Endothelial cell (in vitro differentiated cells): ENCODE measurements around the gene CCDC138. TPM values are rescaled to one million over a fixed set of nuclear protein-coding genes. Genes with fewer than 3 reads are reported as not detected.

Source experiments
- DNase-seq: peaks from one replicate; pipeline ENCODE4 v3.0.0; 2021; ENCODE audit warnings: low spot score
- H3K27ac Mint-ChIP-seq: one replicate; pipeline ENCODE4 v1.8.0; 2021; ENCODE audit warnings: mixed read lengths, inconsistent platforms; ENCODE audit not compliant: unreplicated experiment
- H3K27me3 Mint-ChIP-seq: one replicate; pipeline ENCODE4 v1.8.0; 2021; ENCODE audit warnings: mild to moderate bottlenecking, moderate library complexity, mixed read lengths, inconsistent platforms; ENCODE audit not compliant: unreplicated experiment
- H3K36me3 Mint-ChIP-seq: one replicate; pipeline ENCODE4 v1.8.0; 2021; ENCODE audit warnings: mild to moderate bottlenecking, low read depth, mixed read lengths, inconsistent platforms; ENCODE audit not compliant: unreplicated experiment
- H3K4me1 Mint-ChIP-seq: one replicate; pipeline ENCODE4 v1.8.0; 2021; ENCODE audit warnings: mild to moderate bottlenecking, mixed read lengths, inconsistent platforms; ENCODE audit not compliant: unreplicated experiment
- H3K4me3 Mint-ChIP-seq: one replicate; pipeline ENCODE4 v1.8.0; 2021; ENCODE audit warnings: mild to moderate bottlenecking, mixed read lengths, inconsistent platforms; ENCODE audit not compliant: unreplicated experiment
- H3K9me3 Mint-ChIP-seq: one replicate; pipeline ENCODE4 v1.8.0; 2021; ENCODE audit warnings: mixed read lengths, inconsistent platforms; ENCODE audit not compliant: unreplicated experiment
- CTCF ChIP-seq: fragments of 200-600 bp; sonication (generic); IDR thresholded peaks from one replicate; pipeline ENCODE4 v1.5.0; 2021; ENCODE audit warnings: antibody characterized with exemption; ENCODE audit not compliant: unreplicated experiment
- total RNA-seq: library from RNA; stranded (reverse); fragmentation: NEBNext Ultra II Directional; extraction: Animal tissue kit (Norgen Biotek cat#: 25700); gene quantifications from one replicate; pipeline ENCODE4 v1.2.1, GENCODE V29; 2021; ENCODE audit not compliant: unreplicated experiment

The CCDC138 gene
- total RNA-seq, 1 donor from 2014 or later: 7.6 TPM

DNA sequence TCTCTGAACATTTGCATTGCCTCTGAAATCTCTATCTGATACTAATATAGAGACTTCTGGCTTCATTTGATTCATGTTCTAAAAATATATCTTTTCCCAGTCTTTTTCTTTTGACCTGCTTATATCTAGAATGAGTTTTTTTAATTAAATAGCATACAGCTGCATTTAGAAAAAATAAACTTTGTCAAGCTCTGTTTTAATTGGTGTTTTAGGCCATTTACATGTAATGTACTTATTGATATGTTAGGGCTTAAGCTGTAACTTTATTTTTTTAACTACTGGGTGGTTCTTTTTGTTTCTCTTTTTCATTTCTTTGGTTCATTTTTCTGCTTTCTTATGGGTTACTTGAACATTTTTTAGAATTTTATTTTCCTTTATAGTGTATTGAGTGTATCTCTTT is 54.9 kb downstream of the CCDC138 start:
- H3K36me3 Mint-ChIP-seq: peaks cover 14% of the 10 kb centered on the region
- H3K27ac Mint-ChIP-seq: no peak overlapping the region
- TF ChIP-seq CTCF: no peak
- peaks cover 4% of the 10 kb centered on the region for H3K9me3 Mint-ChIP-seq
- no peaks in the 10 kb centered on the region for H3K27me3 Mint-ChIP-seq
- no peak for DNase-seq
- H3K4me3 Mint-ChIP-seq: no peak overlapping the region
- H3K4me1 Mint-ChIP-seq: no peaks in the 10 kb centered on the region

GRCh38 chr2:108845923-108846322 is 59.4 kb downstream of the CCDC138 start:
- no peak for DNase-seq
- H3K9me3 Mint-ChIP-seq: no peaks in the 10 kb centered on the region
- TF ChIP-seq CTCF: no peak
- H3K36me3 Mint-ChIP-seq: peaks cover 9% of the 10 kb centered on the region
- H3K4me3 Mint-ChIP-seq: no peak overlapping the region
- H3K27ac Mint-ChIP-seq: no peak overlapping the region
- H3K27me3 Mint-ChIP-seq: no peaks in the 10 kb centered on the region
- H3K4me1 Mint-ChIP-seq: no peaks in the 10 kb centered on the region

GRCh38 chr2:108847000-108847399 is 60.4 kb downstream of the CCDC138 start:
- Mint-ChIP-seq H3K36me3 (no peaks in the 10 kb centered on the region), H3K9me3 (no peaks in the 10 kb centered on the region), H3K4me1 (no peaks in the 10 kb centered on the region), H3K27me3 (no peaks in the 10 kb centered on the region), H3K27ac (no peak overlapping the region), H3K4me3 (no peak overlapping the region)
- TF ChIP-seq CTCF: no peak
- no peak for DNase-seq

GRCh38 chr2:108852375-108852774 is 65.8 kb downstream of the CCDC138 start:
- no peak for DNase-seq
- no peaks in the 10 kb centered on the region for H3K9me3 Mint-ChIP-seq
- no peaks in the 10 kb centered on the region for H3K27me3 Mint-ChIP-seq
- no peak for TF ChIP-seq CTCF
- H3K36me3 Mint-ChIP-seq: no peaks in the 10 kb centered on the region
- no peak overlapping the region for H3K4me3 Mint-ChIP-seq
- no peak overlapping the region for H3K27ac Mint-ChIP-seq
- no peaks in the 10 kb centered on the region for H3K4me1 Mint-ChIP-seq

DNA sequence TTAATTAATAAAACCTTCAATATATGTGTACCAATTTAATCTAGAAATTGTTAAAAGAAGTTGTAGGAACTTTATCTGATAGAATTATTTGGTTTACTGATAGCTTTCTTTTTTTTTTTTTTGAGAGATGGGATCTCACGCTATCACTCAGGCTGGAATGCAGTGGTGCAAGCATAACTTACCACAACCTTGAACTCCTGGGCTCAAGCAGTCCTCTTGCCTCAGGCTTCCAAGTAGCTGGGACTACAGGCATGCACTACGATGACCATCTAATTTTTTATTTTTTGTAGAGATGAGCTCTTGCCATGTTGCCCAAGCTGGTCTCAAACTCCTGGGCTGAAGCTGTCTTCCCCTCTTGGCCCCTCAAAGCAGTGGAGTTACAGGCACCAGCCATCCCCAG is 66.8 kb downstream of the CCDC138 start:
- Mint-ChIP-seq H3K9me3 (no peaks in the 10 kb centered on the region), H3K4me1 (no peaks in the 10 kb centered on the region), H3K27me3 (no peaks in the 10 kb centered on the region), H3K36me3 (no peaks in the 10 kb centered on the region), H3K27ac (no peak overlapping the region), H3K4me3 (no peak overlapping the region)
- TF ChIP-seq CTCF: no peak
- no peak for DNase-seq
